Measurements from ENCODE around the gene ZNF286A.
"Not testable (repeated sequence)": the region's sequence is repeated elsewhere in the genome, so short reads cannot be mapped to it uniquely, and the experiment has no call there.

The ZNF286A gene

GRCh38 chr17:15704239-15704638, 4.7 kb downstream of the ZNF286A start:
- not testable (repeated sequence) for DNase-seq

- not testable (repeated sequence) for DNase-seq
Measured at GRCh38 chr17:15704813-15705212, 5.3 kb downstream of the ZNF286A start.

GRCh38 chr17:15708879-15709278, 9.3 kb downstream of the ZNF286A start:
- DNase-seq = not testable (repeated sequence)

GRCh38 chr17:15716601-15717563, 17.3 kb downstream of the ZNF286A start:
- not testable (repeated sequence) for DNase-seq

DNA sequence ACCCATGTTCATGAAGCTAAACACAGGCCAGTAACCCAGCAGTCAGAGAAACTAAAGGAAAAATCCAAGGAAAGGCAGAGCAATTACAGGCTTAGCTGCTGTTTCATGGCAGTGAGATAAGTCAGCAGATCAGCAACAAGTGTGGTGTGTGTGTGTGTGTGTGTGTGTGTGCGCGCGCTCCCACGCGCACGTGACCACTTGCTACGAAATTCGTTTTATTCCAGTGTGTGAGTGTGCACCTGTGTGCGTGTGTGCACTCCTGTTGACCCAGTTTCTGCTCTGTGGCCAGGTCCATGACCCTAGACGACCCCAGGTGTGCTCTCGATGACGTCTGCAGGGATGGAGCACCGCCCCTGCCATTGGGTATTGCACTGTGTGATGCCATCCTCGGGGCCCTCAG, 31.0 kb downstream of the ZNF286A start:
- not testable (repeated sequence) for DNase-seq

GRCh38 chr17:15731900-15732299, 32.3 kb downstream of the ZNF286A start, which contains the start of gene TBC1D26:
TSS of gene TBC1D26 (plus strand) at chr17:15732283. CDS start at chr17:15735349, 3,066 bp downstream.
- not testable (repeated sequence) for DNase-seq

DNA sequence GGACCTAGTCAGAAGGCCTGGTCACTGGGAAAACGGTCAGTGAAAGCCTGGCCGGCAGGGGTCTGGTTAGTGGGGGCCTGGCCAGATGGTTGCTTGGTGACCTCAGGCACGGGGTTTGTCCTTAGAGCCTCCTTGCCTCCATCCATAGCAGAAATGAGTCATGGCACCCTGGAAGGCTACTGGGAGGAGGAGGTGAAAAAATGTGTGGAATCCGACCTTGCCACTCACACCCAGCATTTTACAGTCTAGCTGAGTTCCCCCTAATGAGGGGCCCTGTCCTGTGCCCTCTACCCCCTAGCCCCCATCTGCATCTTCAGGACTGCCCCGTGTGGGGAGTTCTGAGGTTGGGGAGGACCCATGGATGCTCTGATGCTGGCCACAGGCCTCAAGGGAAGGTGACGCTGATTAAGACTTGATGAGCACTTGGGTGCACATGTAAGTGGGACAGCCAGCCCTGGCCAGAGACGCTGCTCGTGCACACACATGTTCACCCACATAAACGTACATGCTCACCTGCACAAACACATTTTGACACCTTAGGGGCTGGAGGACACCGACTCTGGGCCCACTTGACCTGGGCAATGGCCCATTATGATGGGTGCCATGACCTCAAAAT, 33.7 kb downstream of the ZNF286A start:
- DNase-seq = not testable (repeated sequence)

- DNase-seq = not testable (repeated sequence)
Measured at GRCh38 chr17:15736578-15736977, 37.0 kb downstream of the ZNF286A start.

DNA sequence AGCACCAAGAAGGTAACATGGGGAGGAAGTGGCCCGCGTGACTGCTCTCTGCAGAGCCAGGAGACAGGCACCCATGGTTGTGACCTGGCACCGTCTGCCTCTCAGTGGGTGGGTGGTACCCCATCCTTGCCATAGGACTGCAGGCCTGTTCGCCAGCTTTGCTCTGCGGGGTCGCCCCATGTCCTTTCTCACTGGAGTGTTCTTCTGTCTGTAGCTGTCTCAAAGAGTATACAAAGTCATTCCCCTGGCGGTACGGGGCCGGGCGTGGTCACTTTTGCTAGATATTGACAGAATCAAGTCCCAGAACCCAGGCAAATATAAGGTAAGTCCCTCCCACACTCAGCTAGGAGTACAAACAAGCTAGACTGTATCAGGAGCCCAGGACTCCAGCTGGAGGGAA, 38.5 kb downstream of the ZNF286A start:
- DNase-seq = no peak

DNA sequence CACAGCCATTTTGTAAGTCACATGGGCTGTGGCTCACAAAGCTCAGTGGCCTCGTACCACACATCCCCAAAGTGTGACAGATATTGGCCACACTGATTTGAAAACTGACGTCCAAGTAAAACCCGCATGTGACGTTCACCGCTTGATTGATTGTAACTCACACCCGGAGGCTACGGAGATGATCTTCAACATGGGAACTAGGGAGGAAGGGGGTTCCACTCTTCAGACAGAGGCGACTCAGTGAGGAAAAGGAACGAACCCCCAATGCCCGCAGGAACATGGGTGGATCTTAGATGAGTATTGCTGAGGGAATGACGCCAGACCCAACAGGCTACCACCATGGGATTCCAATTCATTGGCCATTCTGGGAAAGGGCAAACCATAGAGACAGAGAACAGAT, 39.7 kb downstream of the ZNF286A start:
- not testable (repeated sequence) for DNase-seq

GRCh38 chr17:15740041-15740440, 40.5 kb downstream of the ZNF286A start:
- not testable (repeated sequence) for DNase-seq

DNA sequence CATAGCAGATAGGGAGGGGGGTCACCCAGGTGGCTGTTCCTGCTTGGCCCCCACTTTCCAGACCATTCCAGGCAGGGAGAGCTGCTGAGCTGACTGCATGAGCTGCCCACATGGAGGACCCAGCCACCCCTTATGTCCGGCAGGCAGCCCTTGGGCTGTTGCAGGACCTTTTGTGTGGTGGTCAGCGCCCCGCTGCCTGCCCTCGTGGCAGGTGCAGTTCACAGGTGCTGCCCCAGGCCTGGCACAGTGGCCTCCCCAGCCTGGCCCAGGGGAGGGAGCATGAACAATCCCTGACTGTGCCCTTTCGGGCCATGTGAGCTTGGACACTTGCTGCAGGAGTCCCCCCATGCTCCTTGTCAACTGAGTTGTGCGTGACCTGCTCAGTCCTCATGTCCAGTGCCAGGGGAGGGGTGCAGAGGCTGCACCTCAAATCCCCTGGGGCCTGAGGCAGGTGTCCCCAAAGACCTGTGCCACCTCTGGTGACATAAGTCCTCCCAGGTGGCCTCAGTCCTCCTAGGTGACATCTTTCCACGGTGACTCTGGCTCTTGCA, 41.1 kb downstream of the ZNF286A start:
- no peak for DNase-seq

DNA sequence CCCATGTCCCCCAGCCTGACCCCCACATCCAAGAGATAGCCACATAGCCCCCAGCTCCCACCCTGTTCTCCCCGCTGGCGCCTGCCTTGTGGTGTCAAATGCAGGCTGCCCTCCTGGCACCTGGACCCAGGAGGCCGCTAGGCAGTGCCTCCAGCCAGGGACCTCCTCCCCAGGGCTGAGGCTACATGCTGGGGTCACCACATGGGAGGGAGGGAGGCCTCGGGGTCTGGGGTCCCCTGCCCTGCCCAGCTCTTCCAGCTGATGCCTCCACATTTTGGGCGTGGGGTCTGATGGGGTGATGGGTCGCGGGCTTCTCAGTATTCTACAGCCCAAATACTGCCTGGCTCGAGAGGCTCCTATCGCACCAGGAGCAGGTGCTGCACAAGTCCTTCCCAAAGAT, 42.1 kb downstream of the ZNF286A start:
- no peak for DNase-seq

GRCh38 chr17:15742051-15742795, 42.7 kb downstream of the ZNF286A start:
- DNase-seq = no peak

- DNase-seq = no peak
Measured at GRCh38 chr17:15742921-15743320, 43.4 kb downstream of the ZNF286A start.

GRCh38 chr17:15744074-15744676, 44.6 kb downstream of the ZNF286A start:
- DNase-seq = no peak

GRCh38 chr17:15744885-15745284, 45.3 kb downstream of the ZNF286A start:
- DNase-seq = no peak

DNA sequence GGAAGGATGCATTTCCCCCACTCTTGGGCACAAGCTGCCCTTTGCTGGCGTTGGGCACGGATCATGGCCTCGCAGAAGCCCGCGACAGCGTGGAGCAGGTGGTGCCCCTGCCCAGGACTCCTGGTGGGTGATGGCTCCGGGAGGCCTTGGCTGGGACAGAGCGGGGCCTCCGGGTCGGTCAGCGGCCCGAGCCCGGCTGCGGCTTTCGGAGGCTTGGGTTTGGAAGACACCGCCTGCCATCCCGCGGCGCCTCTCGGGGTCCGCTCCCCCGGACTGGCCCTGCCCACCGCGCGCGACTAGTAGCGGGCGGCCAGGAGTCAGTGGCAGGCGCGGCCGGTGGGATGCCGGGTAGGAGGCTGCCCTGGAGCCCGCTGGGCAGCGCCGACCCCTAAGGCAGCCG, 49.9 kb downstream of the ZNF286A start:
- not testable (repeated sequence) for DNase-seq

GRCh38 chr17:15768865-15769533, 69.4 kb downstream of the ZNF286A start:
- not testable (repeated sequence) for DNase-seq

Data from NCI-H526 treated with DMSO at 0.1 percent for 48 hours (cell line).